ENCODE results near the gene S100A13.

The S100A13 gene

DNA sequence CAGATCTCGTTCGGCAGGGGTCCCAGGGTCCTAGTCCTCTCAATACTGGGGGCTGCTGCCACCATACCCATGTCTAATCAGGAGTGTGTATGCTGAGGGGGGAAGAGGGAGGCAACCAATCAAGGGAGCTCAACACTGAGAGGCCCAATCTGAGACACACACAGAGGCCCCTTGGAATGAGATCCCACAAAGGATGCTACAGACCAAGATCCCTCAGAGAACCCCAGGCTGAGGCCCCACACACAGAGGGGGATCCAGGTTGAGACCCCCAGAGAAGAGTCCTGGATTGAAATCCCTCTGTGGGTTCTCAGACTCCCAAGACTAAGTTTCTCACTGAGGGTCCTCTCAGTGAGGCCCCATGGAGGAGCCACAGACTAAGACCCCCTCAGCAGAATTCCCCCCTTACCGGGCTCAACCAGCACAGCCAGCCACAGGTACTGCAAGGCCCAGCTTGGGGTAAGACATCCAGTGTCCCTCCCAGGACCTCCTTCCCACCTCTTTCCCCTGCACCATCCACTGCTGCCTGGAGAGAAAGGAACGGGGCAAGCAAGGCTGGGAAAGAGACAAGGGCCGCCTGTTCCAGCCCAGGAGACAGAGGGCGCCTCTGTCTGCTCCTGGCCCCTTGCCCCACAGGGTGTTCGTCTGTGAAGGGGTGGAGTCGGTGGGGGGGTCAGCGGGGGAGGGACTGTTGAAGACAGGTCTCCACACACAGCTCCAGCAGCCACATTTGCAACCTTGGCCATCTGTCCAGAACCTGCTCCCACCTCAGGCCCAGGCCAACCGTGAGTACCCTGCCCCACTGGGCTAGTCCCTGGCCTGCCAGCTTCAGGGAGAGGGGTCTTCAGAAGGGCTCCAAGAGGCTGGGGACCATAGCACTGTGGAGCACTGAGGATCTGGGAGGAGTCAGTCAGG lies 666 bp upstream of the S100A13 start, which contains the start of gene S100A1:
S100A1 (plus strand) TSS at position 720 of the 912 bp plus-strand sequence. CDS start 2,088 bp downstream, outside the sequence.
- no peak for DNase-seq (ENCODE audit: low read depth, low spot score)

- no peak for DNase-seq (ENCODE audit: low read depth, low spot score)
Measured at GRCh38 chr1:153626477-153626903, 815 bp downstream of the S100A13 start.

- DNase-seq (ENCODE audit: low read depth, low spot score) = no peak
Measured at GRCh38 chr1:153624965-153625611, 2.2 kb downstream of the S100A13 start.

DNA sequence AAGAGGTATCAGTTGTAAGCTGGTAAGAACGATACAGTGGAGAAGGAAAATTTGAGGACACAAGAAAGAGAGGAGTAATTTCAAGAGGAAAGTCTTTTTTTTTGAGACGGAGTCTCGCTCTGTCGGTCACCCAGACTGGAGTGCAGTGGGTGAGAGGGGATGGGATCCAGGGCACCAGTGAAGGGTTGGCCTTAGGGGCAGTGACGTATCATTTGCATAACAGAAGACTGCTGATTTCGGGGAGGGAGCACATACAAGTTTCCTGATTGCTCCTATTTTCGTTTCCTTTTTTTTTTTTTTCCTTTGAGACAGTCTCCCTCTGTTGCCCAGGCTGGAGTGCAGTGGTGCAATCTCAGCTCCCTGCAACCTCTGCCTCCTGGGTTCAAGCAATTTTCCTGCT lies 4.2 kb downstream of the S100A13 start:
- DNase-seq (ENCODE audit: low read depth, low spot score) = no peak

DNA sequence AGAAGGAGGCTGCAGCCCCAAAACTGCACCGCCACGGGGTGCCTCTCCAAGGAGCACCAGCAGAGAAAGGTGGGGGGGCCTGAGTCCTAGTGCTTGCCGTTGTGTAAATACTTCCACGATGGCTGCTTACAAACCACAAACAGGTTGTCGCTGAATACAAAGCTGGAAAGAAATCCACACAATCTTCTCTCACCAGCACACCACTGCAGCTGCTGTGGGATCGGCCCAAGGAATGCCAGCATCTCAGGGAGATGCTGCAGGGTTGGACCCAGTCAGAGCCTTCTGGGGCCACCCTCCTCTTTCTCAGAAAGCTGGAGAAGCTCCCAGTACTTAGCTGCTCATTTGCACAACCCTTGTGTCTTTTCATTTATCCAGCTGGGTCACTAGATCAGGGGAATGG lies 8.1 kb downstream of the S100A13 start:
- no peak for DNase-seq (ENCODE audit: low read depth, low spot score)

- DNase-seq (ENCODE audit: low read depth, low spot score) = no peak
Measured at GRCh38 chr1:153617663-153618062, 9.6 kb downstream of the S100A13 start.

- no peak for DNase-seq (ENCODE audit: low read depth, low spot score)
Measured at GRCh38 chr1:153616917-153617311, 10.4 kb downstream of the S100A13 start.

- no peak for DNase-seq (ENCODE audit: low read depth, low spot score)
Measured at GRCh38 chr1:153616144-153616916, 11.0 kb downstream of the S100A13 start, which contains the start of gene S100A14. TSS of gene S100A14 (minus strand) at chr1:153616325. CDS start at chr1:153615858, 467 bp downstream.

DNA sequence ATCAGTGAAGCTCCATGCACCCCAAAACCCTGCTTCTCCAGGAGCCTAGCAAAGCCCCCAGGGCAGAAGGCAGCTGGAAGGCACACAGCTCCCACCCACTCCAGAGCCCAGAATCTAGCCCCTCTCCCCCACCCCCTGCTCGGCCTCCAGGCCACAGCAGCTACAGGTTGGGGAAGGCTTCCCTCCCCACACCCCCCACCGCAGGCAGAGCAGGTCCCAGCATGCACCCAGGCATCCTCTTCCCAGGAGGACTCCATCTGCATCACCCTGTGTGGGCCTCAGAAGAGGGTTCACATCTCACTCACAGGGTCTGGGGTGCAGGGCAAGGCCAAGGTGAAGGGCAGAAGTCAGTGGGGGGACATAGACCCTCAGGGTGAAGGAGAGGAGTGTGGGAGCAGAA lies 11.9 kb downstream of the S100A13 start:
- no peak for DNase-seq (ENCODE audit: low read depth, low spot score)

- no peak for DNase-seq (ENCODE audit: low read depth, low spot score)
Measured at GRCh38 chr1:153614906-153615305, 12.4 kb downstream of the S100A13 start.

DNA sequence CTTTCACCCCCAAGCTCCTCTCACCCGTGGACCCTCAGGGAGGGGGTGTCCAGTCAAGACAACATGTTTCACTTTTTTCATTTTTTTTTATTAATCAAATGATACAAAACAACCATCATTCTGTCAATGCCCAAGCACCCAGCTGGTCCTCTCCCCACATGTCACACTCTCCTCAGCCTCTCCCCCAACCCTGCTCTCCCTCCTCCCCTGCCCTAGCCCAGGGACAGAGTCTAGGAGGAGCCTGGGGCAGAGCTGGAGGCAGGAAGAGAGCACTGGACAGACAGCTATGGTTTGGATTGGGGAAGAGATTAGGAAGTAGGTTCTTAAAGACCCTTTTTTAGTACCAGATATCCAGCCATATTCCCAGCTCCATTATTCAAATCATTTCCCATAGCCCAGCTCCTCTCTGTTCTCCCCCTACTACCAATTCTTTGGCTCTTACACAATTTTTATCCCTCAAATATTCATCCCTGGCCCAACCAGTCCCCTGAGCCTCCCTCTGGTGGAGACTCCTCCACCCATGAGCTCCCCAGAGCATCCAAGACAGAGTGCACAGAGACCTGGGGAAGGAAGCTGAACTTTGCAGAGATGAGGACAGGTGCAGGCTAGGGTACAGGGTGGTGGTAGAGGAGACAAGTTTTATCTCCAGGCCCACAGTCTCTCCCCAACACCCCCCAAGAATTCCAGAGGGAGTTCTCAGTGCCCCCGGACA lies 13.0 kb downstream of the S100A13 start:
- DNase-seq (ENCODE audit: low read depth, low spot score) = no peak

DNA sequence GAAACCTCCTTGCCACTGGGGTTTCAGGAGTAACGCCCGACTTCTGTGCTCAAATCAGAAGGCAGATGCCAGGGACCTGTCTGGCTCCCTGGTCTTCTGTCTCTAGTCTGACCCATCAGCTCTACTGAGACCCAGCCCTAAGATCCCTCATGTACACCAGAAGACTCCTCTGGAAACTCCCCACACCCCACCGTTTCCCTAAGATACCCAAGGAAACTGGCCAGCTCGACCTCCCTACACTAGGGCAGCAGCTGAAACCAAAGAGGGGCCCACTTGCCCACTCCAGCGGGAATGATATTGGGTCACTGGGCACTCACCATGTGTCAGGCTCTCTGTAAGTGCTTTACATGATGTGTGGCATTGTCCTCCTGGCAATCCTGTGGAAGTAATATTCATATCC lies 13.9 kb downstream of the S100A13 start:
- DNase-seq (ENCODE audit: low read depth, low spot score) = no peak

DNA sequence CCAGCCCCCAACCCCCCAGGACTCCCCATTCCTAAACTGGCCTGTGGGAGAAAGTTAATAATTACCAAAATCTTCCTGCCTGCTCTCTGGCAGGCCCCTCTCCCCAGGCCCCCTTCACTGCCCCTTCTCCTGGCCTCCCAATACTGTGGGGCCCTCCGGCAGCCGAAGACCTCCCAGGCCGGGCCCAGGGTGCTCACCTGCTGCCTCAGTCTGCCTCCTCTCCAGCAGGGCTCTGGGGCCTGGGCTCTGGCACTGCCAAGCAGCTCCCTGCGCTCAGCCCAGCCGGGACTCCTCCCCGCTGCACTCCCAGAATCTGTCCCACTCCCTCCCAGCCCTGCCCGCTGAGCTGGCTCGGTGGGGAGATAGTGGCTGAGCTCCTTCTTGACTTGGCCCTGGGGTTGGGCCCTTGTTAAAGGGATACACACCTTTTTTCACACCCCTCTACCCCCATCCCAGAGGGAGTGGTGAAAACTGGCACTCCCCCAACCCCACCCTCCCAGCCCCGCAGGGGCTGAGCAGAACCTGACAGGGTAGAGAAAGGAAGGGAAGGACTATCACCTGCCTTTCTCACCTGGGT lies 14.5 kb downstream of the S100A13 start, which contains the start of gene S100A16:
S100A16 (minus strand) TSS at position 383 of the 577 bp plus-strand sequence. CDS start 4,986 bp downstream, outside the sequence.
- DNase-seq (ENCODE audit: low read depth, low spot score) = no peak

DNA sequence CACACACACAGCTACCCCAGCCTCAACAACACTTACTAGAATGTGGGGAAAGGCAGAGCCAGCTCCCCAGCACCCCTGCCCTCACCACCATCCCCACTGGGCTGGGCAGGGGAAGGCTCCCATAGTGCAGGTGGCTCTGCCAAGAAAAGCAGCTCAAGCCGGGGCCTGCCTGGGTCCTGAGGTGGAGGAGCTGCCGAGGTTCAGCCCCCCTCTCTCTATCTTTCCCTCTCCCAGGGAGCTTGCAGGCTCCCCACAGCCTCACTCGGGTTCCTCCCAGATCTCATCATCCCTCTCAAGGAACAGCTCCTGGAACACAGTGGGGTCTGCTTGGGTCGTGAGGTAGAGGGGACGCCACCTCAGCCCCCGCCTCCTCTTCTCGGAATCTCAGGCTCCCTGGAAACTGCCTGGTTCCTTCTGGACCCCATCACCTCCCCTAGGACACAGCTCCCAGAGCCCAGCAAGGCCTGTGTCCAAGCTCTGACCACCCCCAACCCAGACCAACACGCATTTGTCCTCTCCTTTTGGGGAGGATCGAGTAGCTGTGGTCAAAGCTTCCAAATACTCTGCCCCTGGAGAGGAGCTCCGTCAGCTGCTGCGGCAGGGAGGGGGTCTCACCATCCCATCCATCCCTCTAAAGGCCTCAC lies 15.1 kb downstream of the S100A13 start:
- no peak for DNase-seq (ENCODE audit: low read depth, low spot score)

- no peak for DNase-seq (ENCODE audit: low read depth, low spot score)
Measured at GRCh38 chr1:153611356-153611755, 15.9 kb downstream of the S100A13 start.

DNA sequence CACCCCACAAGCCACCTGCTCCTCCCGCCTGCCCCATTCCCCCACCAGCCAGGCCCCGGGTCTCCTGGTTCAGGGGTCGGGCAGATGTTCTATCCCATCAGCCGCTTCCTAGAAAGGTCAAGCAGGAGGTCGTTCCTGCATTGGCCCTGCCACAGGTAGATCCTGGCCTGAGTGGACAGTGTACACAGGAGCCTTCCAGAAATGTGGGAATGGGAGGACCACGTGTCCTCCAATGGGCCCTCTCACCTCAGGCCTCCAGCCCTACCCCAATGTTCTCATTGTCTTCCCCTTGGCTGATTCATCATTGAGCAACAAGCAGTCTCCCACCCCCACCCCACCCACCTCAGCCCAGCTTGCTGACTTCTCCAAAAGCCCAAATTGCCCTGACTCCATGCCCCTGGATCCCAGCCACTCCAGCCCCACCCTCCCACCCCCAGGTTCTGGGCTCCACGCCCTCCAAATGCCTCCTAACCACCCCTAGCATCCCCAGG lies 16.4 kb downstream of the S100A13 start:
- DNase-seq (ENCODE audit: low read depth, low spot score) = no peak

- DNase-seq (ENCODE audit: low read depth, low spot score) = no peak
Measured at GRCh38 chr1:153610334-153610733, 17.0 kb downstream of the S100A13 start.

DNA sequence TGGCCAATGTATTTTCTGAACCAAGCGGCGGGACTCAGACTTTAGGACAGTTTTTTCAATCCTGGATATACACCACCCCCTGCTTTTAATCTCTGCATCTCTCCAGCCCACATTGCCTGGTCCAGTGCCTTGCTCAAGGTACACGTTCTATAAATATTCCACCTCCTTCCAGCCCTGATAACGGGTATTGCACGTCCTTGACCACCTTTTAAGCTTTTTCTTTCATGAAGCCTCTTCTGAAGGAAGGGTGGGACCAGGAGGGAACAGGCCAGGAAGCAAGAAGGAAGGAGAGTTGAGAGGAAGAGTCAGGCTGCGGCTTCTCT lies 17.8 kb downstream of the S100A13 start:
- no peak for DNase-seq (ENCODE audit: low read depth, low spot score)

- peak; percentile 64 for DNase-seq (ENCODE audit: low read depth, low spot score)
Measured at GRCh38 chr1:153608742-153609584, 18.3 kb downstream of the S100A13 start.
